Astrocyte (in vitro differentiated cells and primary cell): ENCODE results near the gene GMPR2.

Source experiments
- CTCF ChIP-seq: IDR thresholded peaks from 2 replicates; pipeline ENCODE4 v1.5.1; 2011; ENCODE audit warnings: low read depth, mild to moderate bottlenecking, inconsistent platforms, low read length, moderate library complexity; ENCODE audit not compliant: insufficient read depth
- EZH2 ChIP-seq: IDR thresholded peaks from 2 replicates; pipeline ENCODE4 v1.6.1; 2012; ENCODE audit warnings: mild to moderate bottlenecking, low read length, inconsistent platforms; ENCODE audit not compliant: insufficient read depth

- no peak for TF ChIP-seq EZH2
- no peak for TF ChIP-seq CTCF
These were observed 27.5 kb downstream of the GMPR2 start for GRCh38 chr14:24260026-24260779.
